SK-N-MC (cell line): ENCODE measurements around the gene SCN1B.

Source experiments
- EZH2 ChIP-seq: fragments of 200-600 bp; sonication (generic); IDR thresholded peaks from one replicate; pipeline ENCODE4 v1.6.1; 2017; ENCODE audit warnings: antibody characterized with exemption
- FOXP2 ChIP-seq: optimal IDR thresholded peaks from 2 replicates; pipeline ENCODE3; 2011; ENCODE audit warnings: mild to moderate bottlenecking, moderate library complexity; ENCODE audit not compliant: insufficient read depth; ENCODE audit errors: extremely low read length, control extremely low read depth
- POLR2AphosphoS5 ChIP-seq: IDR thresholded peaks from 2 replicates; pipeline ENCODE4 v1.6.1; 2012; ENCODE audit warnings: mild to moderate bottlenecking, low read depth, low read length, borderline replicate concordance

DNA sequence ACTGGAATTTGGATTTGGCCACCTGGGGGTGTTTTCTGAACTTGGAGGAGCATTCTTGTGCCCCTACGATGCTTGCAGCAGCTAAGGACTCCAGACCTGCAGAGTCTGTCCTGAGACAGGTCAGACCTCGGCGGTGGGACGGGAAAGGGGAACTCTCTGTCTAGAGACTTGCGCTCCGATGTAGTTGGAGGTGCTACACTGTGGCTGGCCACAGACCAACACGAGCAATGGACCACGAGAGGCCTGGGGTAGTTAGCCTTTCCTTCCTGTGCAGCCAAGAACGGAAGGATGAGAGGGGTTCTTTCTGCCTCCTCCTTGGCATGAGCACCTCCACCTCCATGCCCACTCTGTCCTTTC is 36.0 kb upstream of the SCN1B start:
- no peak for TF ChIP-seq FOXP2
- no peak for TF ChIP-seq POLR2AphosphoS5
- no peak for TF ChIP-seq EZH2
